HepG2 (cell line): ENCODE measurements around the gene VKORC1. TPM values are rescaled to one million over a fixed set of nuclear protein-coding genes. Genes with fewer than 3 reads are reported as not detected.

ENCODE experiments used
- ARID5B ChIP-seq: IDR thresholded peaks from 2 replicates; pipeline ENCODE4 v1.4.0; 2020; ENCODE audit warnings: mild to moderate bottlenecking, missing genetic modification reagents
- ATF7 ChIP-seq, 2 experiments: fragments of 450-650 bp in 1 of 2; sonication (generic) in 1 of 2; formaldehyde crosslinking in 1 of 2; IDR thresholded peaks; 2 replicates each; pipeline versions ENCODE4 v1.4.0 to v1.6.1; 2016 to 2020; ENCODE audit warnings: antibody characterized with exemption in 1 of 2, mild to moderate bottlenecking in 1 of 2, missing genetic modification reagents in 1 of 2
- CAMTA2 ChIP-seq: sonication (generic); formaldehyde crosslinking; IDR thresholded peaks from 2 replicates; pipeline ENCODE4 v1.4.0; 2020; ENCODE audit warnings: mild to moderate bottlenecking, missing genetic modification reagents, borderline replicate concordance
- FOSL2 ChIP-seq: sonication (generic); formaldehyde crosslinking; IDR thresholded peaks from 2 replicates; pipeline ENCODE4 v1.4.0; 2020; ENCODE audit warnings: missing genetic modification reagents
- RCOR2 ChIP-seq: IDR thresholded peaks from 2 replicates; pipeline ENCODE4 v1.6.1; 2016; ENCODE audit warnings: missing biosample characterization, missing genetic modification reagents
- SRSF1 ChIP-seq: fragments of 200-400 bp; formaldehyde crosslinking; optimal IDR thresholded peaks from 2 replicates; pipeline ENCODE3; 2017; ENCODE audit warnings: mild to moderate bottlenecking, low read depth, low read length, moderate library complexity
- ZBED4 ChIP-seq: sonication (generic); formaldehyde crosslinking; IDR thresholded peaks from 2 replicates; pipeline ENCODE4 v1.4.0; 2020; ENCODE audit warnings: missing genetic modification reagents, borderline replicate concordance
- ZGPAT ChIP-seq: IDR thresholded peaks from 2 replicates; pipeline ENCODE4 v1.6.1; 2016; ENCODE audit warnings: mild to moderate bottlenecking
- ZNF142 ChIP-seq: sonication (generic); formaldehyde crosslinking; IDR thresholded peaks from 2 replicates; pipeline ENCODE4 v1.4.0; 2020; ENCODE audit warnings: missing genetic modification reagents
- ZNF34 ChIP-seq: sonication (generic); formaldehyde crosslinking; IDR thresholded peaks from 2 replicates; pipeline ENCODE4 v1.4.0; 2020; ENCODE audit warnings: mild to moderate bottlenecking, missing genetic modification reagents, borderline replicate concordance
- ZNF564 ChIP-seq: sonication (generic); formaldehyde crosslinking; IDR thresholded peaks from 2 replicates; pipeline ENCODE4 v1.8.1; 2023; ENCODE audit warnings: mild to moderate bottlenecking, missing genetic modification reagents
- ZNF75D ChIP-seq: sonication (generic); formaldehyde crosslinking; IDR thresholded peaks from 2 replicates; pipeline ENCODE4 v1.8.1; 2023; ENCODE audit warnings: missing genetic modification reagents, mild to moderate bottlenecking, borderline replicate concordance
- polyA plus RNA-seq, 8 experiments: library from polyadenylated mRNA; depleted of rRNA in 3 of 8; stranded (reverse) in 7 of 8; unstranded in 1 of 8; fragments of >200 nt; fragmentation: Illumina TruSeq in 4 of 8; extraction: Trizol in 4 of 8; gene quantifications; 2 replicates each; pipeline versions ENCODE4 v1.2.1 to v1.2.3, GENCODE V29; 2011 to 2016; ENCODE audit warnings: low read depth in 4 of 8, missing spikeins in 1 of 8, mixed read lengths in 1 of 8; ENCODE audit not compliant: insufficient read depth in 1 of 8
- total RNA-seq, 5 experiments: library from RNA; depleted of rRNA; stranded (reverse); fragments of >200 nt; fragmentation: Illumina TruSeq; extraction: Trizol; gene quantifications; 2 replicates each; pipeline ENCODE4 v1.2.3, GENCODE V29; 2016; ENCODE audit warnings: low read depth in 1 of 5

Gene VKORC1
- total and polyA plus RNA-seq, 2 of the 13 experiments (the other 11 are each of a cell fraction or from before 2014, with no cell fraction given), result 141 to 615 TPM

- TF ChIP-seq ZBED4 (CRISPR knock-in tag) (peak; percentile 97), ARID5B (CRISPR knock-in tag) (peak; percentile 43), ZNF564 (CRISPR knock-in tag) (0 out of 2 replicates have a peak, but pooled peaks have one; percentile 78), FOSL2 (CRISPR knock-in tag) (no peak), ZNF75D (no peak), ZNF142 (CRISPR knock-in tag) (peak; percentile 23; the same call in 1 of the 2 replicates), CAMTA2 (no peak), ATF7 (IDR thresholded peaks at IDR 0.05) (no peak), ATF7 (CRISPR knock-in tag; IDR thresholded peaks at IDR 0.05) (no peak), ZGPAT (CRISPR knock-in tag) (peak; percentile 64; the same call in 1 of the 2 replicates), RCOR2 (peak; percentile 94), SRSF1 (no peak), ZNF34 (CRISPR knock-in tag) (peak; percentile 22)
These were observed 21.2 kb downstream of the VKORC1 start (continued) for GRCh38 chr16:31073142-31073969.
